ENCODE results near the gene KIF6.
A peak's percentile ranks its signal among the peaks of the same experiment; 100 is the strongest.

The KIF6 gene

DNA sequence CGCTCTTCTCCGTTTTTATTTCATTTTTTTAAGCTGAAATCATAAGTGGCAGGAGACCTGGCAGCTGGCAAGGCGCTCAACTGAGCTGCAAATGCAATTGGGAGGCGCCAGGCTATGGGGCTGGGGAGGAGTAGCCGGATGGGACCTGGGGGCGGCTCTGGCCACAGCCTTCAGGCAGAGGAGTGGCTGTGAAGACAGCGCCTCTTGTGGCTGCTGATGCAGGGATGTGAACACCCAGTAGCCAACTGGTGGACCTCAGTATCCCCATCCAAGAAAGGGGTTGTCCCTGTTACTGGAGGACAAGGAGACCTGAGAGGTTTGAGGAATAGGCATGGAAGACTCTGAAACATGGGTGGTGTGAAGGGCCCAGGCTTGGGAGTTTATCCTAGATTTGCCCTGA is 423.6 kb downstream of the KIF6 start:
- no peak for DNase-seq (ENCODE audit: low read depth)
- H3K4me3 ChIP-seq (ENCODE audit: low read length) = no peak overlapping the region
- TF ChIP-seq CTCF (conservative IDR thresholded peaks at IDR 0.05; ENCODE audit: low read depth, low read length) = peak; percentile 51

DNA sequence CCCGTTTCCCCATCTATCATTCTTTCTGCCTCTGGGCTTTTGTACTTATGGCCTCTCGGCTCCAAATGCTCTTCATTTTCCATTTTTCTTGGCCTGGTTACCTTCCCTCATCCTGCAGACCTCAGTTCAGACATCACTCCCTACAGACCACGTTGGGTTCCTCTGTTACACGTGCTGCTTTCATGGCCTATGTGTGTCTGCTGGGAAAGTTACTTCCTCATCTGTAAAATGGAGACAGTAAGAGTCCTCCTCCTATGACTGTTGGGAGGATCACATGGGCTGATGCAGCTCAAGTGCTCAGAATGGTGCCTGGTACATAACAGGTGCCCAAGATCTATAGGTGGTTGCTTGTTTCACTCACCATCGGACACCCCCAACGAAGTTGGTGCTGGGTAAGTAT is 424.5 kb downstream of the KIF6 start:
- TF ChIP-seq CTCF (conservative IDR thresholded peaks at IDR 0.05; ENCODE audit: low read depth, low read length) = no peak
- no peak for DNase-seq (ENCODE audit: low read depth)
- H3K4me3 ChIP-seq (ENCODE audit: low read length) = no peak overlapping the region

GRCh38 chr6:39298061-39298460 is 427.1 kb downstream of the KIF6 start:
- no peak for TF ChIP-seq CTCF (conservative IDR thresholded peaks at IDR 0.05; ENCODE audit: low read depth, low read length)
- no peak overlapping the region for H3K4me3 ChIP-seq (ENCODE audit: low read length)
- DNase-seq (ENCODE audit: low read depth) = no peak

DNA sequence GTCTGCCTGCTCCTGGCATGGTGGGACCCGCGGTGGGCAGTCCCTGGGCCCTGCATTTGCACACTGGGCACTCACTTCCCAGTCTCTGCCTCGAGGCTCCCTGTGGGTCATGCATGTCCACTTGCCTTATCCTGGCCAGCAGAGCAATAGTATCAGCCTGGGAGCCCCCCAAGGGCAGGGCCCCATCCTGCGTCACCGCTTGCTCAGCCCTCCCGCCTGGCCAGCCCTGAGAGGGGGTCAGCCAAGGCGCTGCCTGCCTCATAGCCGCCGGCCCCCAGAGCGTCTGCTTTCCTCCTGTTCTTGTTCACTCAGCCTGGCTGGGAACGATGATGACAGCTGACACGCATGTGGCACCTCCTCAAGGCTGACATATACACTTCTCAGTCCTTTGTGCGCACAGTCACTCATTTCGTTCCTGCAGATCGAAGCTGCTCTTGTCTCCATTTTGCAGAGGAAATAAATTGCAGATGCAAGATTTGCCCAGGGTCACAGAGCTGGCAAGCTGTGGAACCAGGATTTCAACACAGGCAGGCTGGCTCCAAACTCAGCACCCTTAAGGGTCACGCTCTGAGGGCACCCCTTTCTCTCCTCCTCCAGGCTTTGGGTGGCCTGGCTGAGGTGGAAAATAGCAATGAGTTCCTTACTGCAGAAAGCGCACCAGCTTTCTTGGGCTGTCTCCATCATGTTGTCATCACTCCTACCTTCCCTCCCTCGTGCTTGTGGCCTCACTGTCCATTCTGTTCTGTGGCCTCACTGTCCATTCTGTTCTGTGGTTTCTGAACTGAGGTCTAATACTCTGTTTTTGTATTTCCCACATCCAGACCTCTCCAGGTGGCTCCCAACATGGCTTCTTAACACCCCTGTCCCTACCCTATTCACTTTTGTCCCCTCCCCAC is 428.2 kb downstream of the KIF6 start:
- no peak overlapping the region for H3K4me3 ChIP-seq (ENCODE audit: low read length)
- no peak for DNase-seq (ENCODE audit: low read depth)
- no peak for TF ChIP-seq CTCF (conservative IDR thresholded peaks at IDR 0.05; ENCODE audit: low read depth, low read length)

GRCh38 chr6:39295611-39296011 is 429.6 kb downstream of the KIF6 start:
- no peak overlapping the region for H3K4me3 ChIP-seq (ENCODE audit: low read length)
- TF ChIP-seq CTCF (conservative IDR thresholded peaks at IDR 0.05; ENCODE audit: low read depth, low read length) = no peak
- no peak for DNase-seq (ENCODE audit: low read depth)

GRCh38 chr6:39294899-39295298 is 430.3 kb downstream of the KIF6 start:
- H3K4me3 ChIP-seq (ENCODE audit: low read length) = no peak overlapping the region
- no peak for DNase-seq (ENCODE audit: low read depth)
- no peak for TF ChIP-seq CTCF (conservative IDR thresholded peaks at IDR 0.05; ENCODE audit: low read depth, low read length)

GRCh38 chr6:39294133-39294532 is 431.1 kb downstream of the KIF6 start:
- DNase-seq (ENCODE audit: low read depth) = no peak
- H3K4me3 ChIP-seq (ENCODE audit: low read length) = no peak overlapping the region
- TF ChIP-seq CTCF (conservative IDR thresholded peaks at IDR 0.05; ENCODE audit: low read depth, low read length) = no peak
